ENCODE measurements around the gene EPHB2. TPM values are rescaled to one million over a fixed set of nuclear protein-coding genes. Genes with fewer than 3 reads are reported as not detected.
A peak's percentile ranks its signal among the peaks of the same experiment; 100 is the strongest.

EPHB2 gene
- total RNA-seq, 3 donors from 2014 or later, result 22.7 to 76.7 (median 70.8) TPM

GRCh38 chr1:22835636-22836319, 125.1 kb downstream of the EPHB2 start:
- intact Hi-C loops (cut with DNase I, micrococcal nuclease), result no loop called here
- H3K9me3 ChIP-seq, result no peaks in the 10 kb centered on the region
- no peak for TF ChIP-seq CTCF (IDR thresholded peaks at IDR 0.05)
- no peak for ATAC-seq
- no peaks in the 10 kb centered on the region for H3K36me3 ChIP-seq (ENCODE audit: low read depth)
- no peaks in the 10 kb centered on the region for H3K4me1 ChIP-seq (ENCODE audit: low read depth)
- DNase-seq, result peak in 1 of 3 donors; percentile 16
- H3K4me3 ChIP-seq, result no peak overlapping the region

- DNase-seq (peak in 1 of 3 donors; percentile 16), ATAC-seq (no peak)
- Histone ChIP-seq H3K36me3 (ENCODE audit: low read depth) (no peaks in the 10 kb centered on the region), H3K4me3 (no peak overlapping the region), H3K9me3 (no peaks in the 10 kb centered on the region), H3K4me1 (ENCODE audit: low read depth) (no peaks in the 10 kb centered on the region)
- no peak for TF ChIP-seq CTCF (IDR thresholded peaks at IDR 0.05)
- intact Hi-C loops (cut with DNase I, micrococcal nuclease), result no loop called here
These were observed 126.2 kb downstream of the EPHB2 start for GRCh38 chr1:22836850-22837249.

GRCh38 chr1:22837332-22837731, 126.7 kb downstream of the EPHB2 start:
- no peaks in the 10 kb centered on the region for H3K9me3 ChIP-seq
- no peak for DNase-seq
- ATAC-seq, result no peak
- H3K4me1 ChIP-seq (ENCODE audit: low read depth), result no peaks in the 10 kb centered on the region
- no peaks in the 10 kb centered on the region for H3K36me3 ChIP-seq (ENCODE audit: low read depth)
- TF ChIP-seq CTCF (IDR thresholded peaks at IDR 0.05), result no peak
- intact Hi-C loops (cut with DNase I, micrococcal nuclease), result no loop called here
- no peak overlapping the region for H3K4me3 ChIP-seq

GRCh38 chr1:22838965-22839364, 128.3 kb downstream of the EPHB2 start:
- intact Hi-C loops (cut with DNase I, micrococcal nuclease), result no loop called here
- Histone ChIP-seq H3K9me3 (no peaks in the 10 kb centered on the region), H3K36me3 (ENCODE audit: low read depth) (no peaks in the 10 kb centered on the region), H3K4me1 (ENCODE audit: low read depth) (no peaks in the 10 kb centered on the region), H3K4me3 (no peak overlapping the region)
- DNase-seq, result no peak
- ATAC-seq, result no peak
- no peak for TF ChIP-seq CTCF (IDR thresholded peaks at IDR 0.05)

GRCh38 chr1:22839806-22840205, 129.2 kb downstream of the EPHB2 start:
- intact Hi-C loops (cut with DNase I, micrococcal nuclease), result no loop called here
- no peaks in the 10 kb centered on the region for H3K4me1 ChIP-seq (ENCODE audit: low read depth)
- TF ChIP-seq CTCF (IDR thresholded peaks at IDR 0.05), result no peak
- ATAC-seq, result no peak
- H3K36me3 ChIP-seq (ENCODE audit: low read depth), result no peaks in the 10 kb centered on the region
- peak in 1 of 3 donors; percentile 4 for DNase-seq
- no peaks in the 10 kb centered on the region for H3K9me3 ChIP-seq
- H3K4me3 ChIP-seq, result no peak overlapping the region
